IPS-15b (cell line): Measurements from ENCODE around the gene PDE8B.

Source experiments
- H3K27me3 ChIP-seq: one replicate; pipeline ENCODE4 v1.6.1; 2013; ENCODE audit warnings: low read length; ENCODE audit not compliant: control insufficient read depth, insufficient read depth
- H3K36me3 ChIP-seq: one replicate; pipeline ENCODE4 v1.6.1; 2013; ENCODE audit warnings: low read length; ENCODE audit not compliant: control insufficient read depth, insufficient read depth
- H3K4me1 ChIP-seq: one replicate; pipeline ENCODE4 v1.6.1; 2013; ENCODE audit warnings: mild to moderate bottlenecking, low read length; ENCODE audit not compliant: control insufficient read depth, insufficient read depth
- H3K4me3 ChIP-seq: one replicate; pipeline ENCODE4 v1.5.1; 2013; ENCODE audit warnings: low read depth, low read length
- H3K9ac ChIP-seq: one replicate; pipeline ENCODE4 v1.6.1; 2013; ENCODE audit warnings: low read depth, mild to moderate bottlenecking, low read length
- H3K9me3 ChIP-seq: one replicate; pipeline ENCODE4 v1.6.1; 2013; ENCODE audit warnings: mild to moderate bottlenecking, low read length; ENCODE audit not compliant: control insufficient read depth, insufficient read depth

The PDE8B gene

DNA sequence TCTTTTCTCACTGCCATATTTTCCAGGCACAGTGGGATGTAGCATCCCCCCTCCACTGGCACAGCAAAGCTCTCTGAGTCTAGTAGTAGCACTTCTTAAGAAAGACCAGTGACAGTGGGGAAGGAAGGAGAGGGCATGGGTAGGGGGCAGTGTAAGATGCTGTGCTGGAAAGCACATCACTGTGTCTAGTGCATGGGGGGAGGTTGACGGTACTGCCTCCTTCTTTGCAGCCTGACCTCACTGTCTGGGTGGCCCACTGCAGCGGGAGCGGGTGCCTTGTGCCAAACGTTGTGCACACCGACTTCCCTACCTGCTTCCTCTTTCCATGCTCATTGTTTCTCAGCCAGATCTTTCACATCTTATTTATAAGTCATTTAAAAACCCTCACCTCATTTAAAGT, 91.8 kb downstream of the PDE8B start:
- no peak overlapping the region for H3K4me3 ChIP-seq
- peaks cover under 1% of the 10 kb centered on the region for H3K27me3 ChIP-seq
- H3K36me3 ChIP-seq: no peaks in the 10 kb centered on the region
- H3K4me1 ChIP-seq: no peaks in the 10 kb centered on the region
- no peaks in the 10 kb centered on the region for H3K9me3 ChIP-seq
- no peak overlapping the region for H3K9ac ChIP-seq

DNA sequence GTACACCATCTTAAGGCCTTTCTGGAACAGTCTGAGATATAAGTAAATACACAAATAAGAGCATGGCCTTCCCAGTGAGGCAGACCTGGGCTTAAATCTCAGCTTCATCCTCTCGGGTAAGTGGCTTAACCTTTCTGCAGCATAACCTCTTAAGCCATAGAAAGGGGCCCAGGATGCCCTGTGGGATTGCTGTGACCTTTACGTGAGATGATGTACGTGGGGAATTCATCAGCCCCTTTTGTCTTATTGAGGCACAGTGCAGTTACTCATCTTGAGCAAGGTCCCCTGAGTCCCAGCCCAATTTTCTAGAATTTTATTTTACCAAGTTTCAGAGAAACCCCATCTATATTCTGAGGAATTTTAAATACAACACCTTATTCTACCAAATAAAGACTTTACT, 92.2 kb downstream of the PDE8B start:
- Histone ChIP-seq H3K9me3 (no peaks in the 10 kb centered on the region), H3K4me1 (no peaks in the 10 kb centered on the region), H3K9ac (no peak overlapping the region), H3K36me3 (no peaks in the 10 kb centered on the region), H3K4me3 (no peak overlapping the region), H3K27me3 (peaks cover 5% of the 10 kb centered on the region)

DNA sequence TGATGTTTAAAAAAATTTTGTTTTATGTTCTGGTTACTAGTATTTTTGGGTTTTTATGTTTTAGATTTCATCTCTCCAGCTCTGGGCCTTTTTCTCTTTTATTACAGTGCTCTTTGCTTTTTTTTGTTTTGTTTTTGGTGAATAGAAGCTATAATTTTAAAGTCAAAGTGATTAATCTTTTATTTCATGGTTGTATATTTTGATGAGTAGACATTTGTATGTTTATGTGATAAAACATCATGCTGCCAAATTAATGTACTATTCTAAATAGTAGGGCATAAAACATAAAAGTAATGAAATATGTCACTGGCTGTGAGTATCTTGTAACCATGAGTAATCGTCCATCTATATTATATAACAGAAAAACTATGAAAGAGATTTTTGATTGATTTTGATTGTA, 93.9 kb downstream of the PDE8B start:
- H3K9me3 ChIP-seq: no peaks in the 10 kb centered on the region
- H3K27me3 ChIP-seq: peaks cover 9% of the 10 kb centered on the region
- no peak overlapping the region for H3K9ac ChIP-seq
- no peaks in the 10 kb centered on the region for H3K36me3 ChIP-seq
- no peaks in the 10 kb centered on the region for H3K4me1 ChIP-seq
- no peak overlapping the region for H3K4me3 ChIP-seq

DNA sequence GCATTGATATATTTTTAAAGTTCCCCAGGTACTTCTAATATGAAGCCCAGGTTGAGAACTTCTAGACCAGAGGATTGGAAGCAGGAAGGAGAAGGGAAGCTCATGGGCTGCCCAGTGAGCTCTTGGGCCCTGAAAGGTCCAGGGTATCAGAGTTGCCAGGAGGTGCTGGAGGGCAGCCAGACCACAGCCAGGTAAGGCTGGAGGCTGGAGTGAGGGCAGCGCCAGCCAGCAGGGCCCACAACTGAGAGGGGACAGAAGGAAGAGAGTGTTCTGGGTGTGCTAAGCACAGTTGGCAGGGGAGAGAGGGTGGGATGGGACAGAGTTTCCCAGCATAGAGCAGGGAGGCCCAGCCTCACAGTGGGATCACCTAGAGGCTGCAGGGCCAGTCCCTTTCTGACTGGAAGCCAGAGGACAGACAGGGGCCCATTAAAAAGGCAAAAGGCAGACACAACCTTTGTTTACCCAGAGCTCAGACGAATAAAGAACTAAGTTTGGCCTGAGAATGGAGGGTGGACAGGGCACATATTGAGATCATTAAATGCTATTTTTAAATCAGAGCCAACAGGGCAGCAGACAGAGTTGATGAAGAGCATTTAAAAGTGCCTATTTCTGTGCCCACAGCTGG, 94.9 kb downstream of the PDE8B start:
- Histone ChIP-seq H3K4me3 (no peak overlapping the region), H3K4me1 (no peaks in the 10 kb centered on the region), H3K9me3 (no peaks in the 10 kb centered on the region), H3K27me3 (peaks cover 9% of the 10 kb centered on the region), H3K36me3 (no peaks in the 10 kb centered on the region), H3K9ac (no peak overlapping the region)

DNA sequence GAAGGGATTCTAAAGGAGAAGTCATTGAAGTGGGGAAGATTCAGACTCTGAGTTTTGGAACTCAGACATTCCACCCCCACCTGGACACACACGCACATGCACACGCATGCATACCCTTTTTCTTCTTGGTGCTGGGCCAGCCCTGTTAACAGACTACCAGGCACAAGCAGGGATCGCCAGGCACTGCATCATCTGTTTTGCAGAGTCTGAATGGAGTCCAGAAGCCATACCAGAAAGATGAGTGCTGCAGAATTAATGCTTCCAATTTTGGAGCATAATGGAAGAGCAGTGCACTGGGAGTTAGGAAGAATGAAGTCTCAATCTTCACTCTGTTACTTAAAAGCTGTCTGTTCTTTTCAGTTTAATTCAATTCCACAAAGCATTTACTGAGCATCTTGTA, 95.5 kb downstream of the PDE8B start:
- Histone ChIP-seq H3K27me3 (peaks cover 9% of the 10 kb centered on the region), H3K9ac (no peak overlapping the region), H3K9me3 (no peaks in the 10 kb centered on the region), H3K36me3 (no peaks in the 10 kb centered on the region), H3K4me1 (no peaks in the 10 kb centered on the region), H3K4me3 (no peak overlapping the region)

DNA sequence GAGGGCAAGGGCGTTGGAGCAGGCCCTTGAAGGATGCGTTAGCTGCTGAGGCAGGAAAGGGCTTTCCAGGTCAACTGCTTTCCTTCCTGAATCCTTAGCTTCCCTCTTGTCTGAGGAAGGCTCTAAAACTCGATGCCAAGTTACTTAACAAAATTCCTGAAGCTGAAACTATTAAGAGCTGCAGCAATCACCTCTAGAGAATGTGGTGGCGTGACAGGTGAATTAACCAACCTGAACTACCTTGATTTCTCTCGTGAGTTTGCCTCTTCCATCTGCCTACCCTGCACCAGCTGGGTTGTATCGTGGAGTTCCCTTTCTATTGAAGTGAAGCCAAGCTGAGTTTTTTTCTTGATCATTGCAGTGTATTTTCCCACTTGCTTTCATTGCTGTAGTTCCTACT, 96.1 kb downstream of the PDE8B start:
- no peaks in the 10 kb centered on the region for H3K4me1 ChIP-seq
- H3K9me3 ChIP-seq: no peaks in the 10 kb centered on the region
- H3K27me3 ChIP-seq: peaks cover 9% of the 10 kb centered on the region
- no peak overlapping the region for H3K4me3 ChIP-seq
- no peaks in the 10 kb centered on the region for H3K36me3 ChIP-seq
- no peak overlapping the region for H3K9ac ChIP-seq

DNA sequence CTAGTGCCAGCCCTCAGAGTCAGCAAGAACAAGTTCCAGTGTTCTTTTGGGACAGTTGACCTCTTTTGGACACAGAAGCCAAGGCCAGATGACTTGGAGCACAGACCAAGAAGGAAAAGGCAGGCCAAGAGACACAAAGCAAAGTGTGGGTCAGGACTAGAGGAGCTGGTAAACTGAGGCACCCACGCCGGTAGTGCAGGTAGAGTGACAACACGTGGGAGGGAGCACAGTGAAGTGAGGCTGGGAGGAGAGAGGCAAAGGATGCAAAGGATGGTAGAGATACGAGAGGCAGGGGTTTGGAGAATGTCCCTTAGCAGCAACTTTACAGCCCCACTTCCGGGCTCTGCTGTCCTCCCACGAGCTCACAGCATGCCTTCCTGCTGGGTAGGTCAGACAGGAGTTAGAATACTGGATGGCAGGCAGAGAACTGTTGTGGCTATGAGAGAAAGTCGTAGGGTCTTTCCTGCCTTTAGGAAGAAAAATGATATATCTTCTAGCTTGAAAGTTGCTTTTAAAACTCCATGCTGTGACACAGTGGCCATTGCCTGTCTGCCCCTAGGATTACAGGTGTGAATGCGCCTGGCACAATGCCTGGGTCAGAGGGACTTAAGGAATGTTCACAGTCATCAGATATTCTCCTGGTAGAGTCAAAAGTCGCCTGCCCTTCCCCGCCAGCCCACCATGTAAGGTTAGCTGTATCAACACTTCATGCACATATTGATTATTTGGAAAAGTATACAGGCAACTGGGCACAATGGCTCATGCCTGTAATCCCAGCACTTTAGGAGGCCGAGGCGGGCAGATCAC, 97.9 kb downstream of the PDE8B start:
- Histone ChIP-seq H3K36me3 (no peaks in the 10 kb centered on the region), H3K9ac (no peak overlapping the region), H3K4me3 (no peak overlapping the region), H3K27me3 (peaks cover 9% of the 10 kb centered on the region), H3K9me3 (no peaks in the 10 kb centered on the region), H3K4me1 (no peaks in the 10 kb centered on the region)

DNA sequence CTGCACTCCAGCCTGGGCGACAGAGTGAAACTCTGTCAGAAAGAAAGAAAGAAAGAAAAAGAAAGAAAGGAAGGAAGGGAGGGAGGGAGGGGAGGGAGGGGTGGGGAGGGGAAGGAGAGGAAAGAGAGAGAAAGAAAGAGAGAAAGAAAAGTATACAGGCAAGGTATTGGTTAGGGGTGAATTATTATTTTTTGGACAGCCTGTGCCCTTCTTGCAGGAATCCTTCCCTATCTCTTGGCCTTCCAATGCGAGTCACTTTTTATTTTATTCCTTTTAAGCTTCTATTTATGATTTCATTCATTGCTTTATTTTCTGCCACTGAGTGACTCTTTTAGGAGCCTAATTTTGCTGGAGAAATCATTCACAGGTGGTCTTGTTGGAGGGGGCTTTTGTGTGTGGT, 98.7 kb downstream of the PDE8B start:
- Histone ChIP-seq H3K4me3 (no peak overlapping the region), H3K36me3 (no peaks in the 10 kb centered on the region), H3K9ac (no peak overlapping the region), H3K9me3 (no peaks in the 10 kb centered on the region), H3K27me3 (peaks cover 9% of the 10 kb centered on the region), H3K4me1 (no peaks in the 10 kb centered on the region)

DNA sequence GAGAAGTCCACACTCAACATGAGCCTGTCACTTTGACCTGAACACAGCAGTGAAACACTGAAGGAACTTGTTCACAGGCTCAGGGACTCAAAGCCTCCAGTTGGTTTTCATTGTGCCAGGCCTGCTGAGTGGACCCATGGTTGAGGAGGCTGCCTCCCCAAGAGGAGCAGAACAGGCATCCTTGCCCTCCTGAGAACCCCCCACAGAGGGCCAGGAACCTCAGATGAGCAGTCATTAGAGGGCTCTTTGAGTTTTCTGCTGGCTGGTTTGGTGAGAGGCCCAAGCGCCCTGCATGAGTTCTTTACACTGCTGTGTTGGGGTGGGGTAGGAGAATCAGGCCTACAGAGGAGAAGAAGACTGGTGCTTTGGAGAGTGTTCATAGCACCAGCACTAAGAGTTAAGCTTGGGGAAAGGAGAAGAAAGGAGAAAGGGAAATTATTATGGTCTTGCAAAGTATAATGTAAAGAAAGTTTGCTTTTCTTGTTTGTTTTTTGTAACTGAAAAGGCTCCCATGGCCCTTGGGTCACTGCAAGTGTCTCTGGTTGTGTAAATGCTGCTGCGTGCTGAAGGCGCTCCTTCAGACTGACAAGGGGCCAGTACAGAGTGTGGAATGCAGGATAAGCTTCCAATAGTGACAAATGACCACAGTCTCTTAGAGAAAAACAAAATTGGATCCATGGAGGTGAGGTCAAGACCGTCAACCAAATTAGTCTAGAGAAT, 100.2 kb downstream of the PDE8B start:
- no peak overlapping the region for H3K4me3 ChIP-seq
- H3K9me3 ChIP-seq: no peaks in the 10 kb centered on the region
- H3K27me3 ChIP-seq: peaks cover 9% of the 10 kb centered on the region
- no peak overlapping the region for H3K9ac ChIP-seq
- H3K4me1 ChIP-seq: no peaks in the 10 kb centered on the region
- H3K36me3 ChIP-seq: no peaks in the 10 kb centered on the region

DNA sequence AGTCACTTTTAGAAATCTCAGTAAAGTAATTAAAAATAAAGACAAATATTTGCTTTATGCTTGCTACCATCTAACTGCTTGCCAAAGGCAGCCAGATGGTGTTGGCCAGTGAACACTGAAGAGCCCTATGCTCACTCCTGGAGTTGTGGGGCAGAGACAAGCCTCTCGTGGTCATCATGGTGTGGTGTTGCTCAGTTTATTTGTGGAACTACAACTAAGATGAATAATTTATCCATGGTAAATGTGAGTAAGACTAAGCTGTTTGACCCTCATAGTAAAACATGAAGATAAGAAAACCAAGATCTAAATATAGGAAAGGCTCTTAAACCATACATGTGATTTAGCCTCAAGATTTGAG, 100.7 kb downstream of the PDE8B start:
- Histone ChIP-seq H3K4me1 (no peaks in the 10 kb centered on the region), H3K4me3 (no peak overlapping the region), H3K9me3 (no peaks in the 10 kb centered on the region), H3K9ac (no peak overlapping the region), H3K27me3 (peaks cover 9% of the 10 kb centered on the region), H3K36me3 (no peaks in the 10 kb centered on the region)

DNA sequence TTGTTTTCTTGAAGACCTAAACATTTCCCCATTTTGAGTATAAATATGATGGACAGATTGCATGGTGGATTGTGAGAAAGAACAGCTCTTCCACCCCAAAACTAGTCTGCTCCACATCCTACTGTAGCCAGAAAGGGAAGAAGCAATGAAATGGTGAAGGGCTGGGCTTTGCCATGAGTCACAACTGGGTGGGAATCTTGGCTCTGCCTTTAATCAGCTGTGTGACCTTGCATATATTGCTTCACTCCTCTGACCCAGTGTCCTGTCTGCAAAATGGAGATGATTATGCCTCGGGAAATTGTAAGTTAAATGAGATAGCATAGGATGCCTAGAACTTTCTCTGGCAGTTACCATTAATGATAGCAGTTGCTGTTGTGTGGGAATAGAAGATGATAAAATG, 101.9 kb downstream of the PDE8B start:
- Histone ChIP-seq H3K9ac (no peak overlapping the region), H3K4me3 (no peak overlapping the region), H3K36me3 (no peaks in the 10 kb centered on the region), H3K4me1 (no peaks in the 10 kb centered on the region), H3K27me3 (peaks cover 7% of the 10 kb centered on the region), H3K9me3 (no peaks in the 10 kb centered on the region)
